WI38 (cell line): ENCODE measurements around the gene RUNX1.

Source experiments
- H3K4me3 ChIP-seq: 2 replicates; pipeline ENCODE4 v1.5.1; 2011; ENCODE audit warnings: low read depth, mild to moderate bottlenecking, control low read depth, low read length
- CTCF ChIP-seq: IDR thresholded peaks from 2 replicates; pipeline ENCODE4 v1.5.1; 2012; ENCODE audit warnings: low read depth, mild to moderate bottlenecking, control low read depth, low read length

RUNX1 gene

DNA sequence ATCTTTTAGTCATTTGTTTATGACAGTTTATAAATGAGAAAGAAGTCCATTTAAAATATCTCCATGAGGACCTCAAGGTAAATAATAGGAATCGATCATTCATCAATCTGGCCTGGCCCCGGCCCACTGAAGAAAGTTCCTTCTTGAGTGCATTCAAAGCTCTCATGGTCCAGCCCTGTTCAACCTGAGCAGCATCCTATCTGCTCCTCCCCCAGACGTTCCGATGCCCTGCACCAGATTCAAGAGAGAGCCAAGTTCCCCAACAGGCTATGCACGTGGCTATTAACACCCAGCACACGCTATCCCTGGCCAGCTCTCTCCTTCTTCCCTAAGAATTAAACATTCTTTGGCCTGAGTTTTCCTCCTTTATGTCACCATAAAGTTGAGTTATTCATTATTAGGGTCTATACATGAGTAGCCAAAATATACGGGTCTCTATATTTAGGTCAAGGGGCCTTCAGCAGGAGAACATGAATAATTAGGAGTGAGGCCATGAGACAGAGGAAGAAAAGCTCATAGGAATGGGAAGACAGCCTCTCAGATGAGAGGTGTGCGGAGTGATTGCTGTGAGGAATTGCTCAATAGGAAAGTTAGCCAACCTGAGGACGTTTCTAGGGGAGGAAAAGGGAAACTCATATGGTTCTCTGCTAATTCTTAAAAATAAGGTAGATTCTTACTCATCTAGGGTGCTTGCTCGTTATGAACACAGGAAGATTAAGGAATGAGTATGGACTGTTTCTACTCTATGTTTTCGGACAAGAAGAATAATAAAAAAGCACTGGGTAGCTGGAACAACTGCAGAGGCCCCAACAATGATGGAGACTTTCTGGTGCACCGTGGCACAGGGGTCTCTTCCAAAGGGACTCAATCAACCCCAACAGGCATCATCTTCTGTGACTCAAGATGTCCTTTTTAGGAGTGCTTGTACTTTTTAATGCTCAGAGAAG is 23.6 kb downstream of the RUNX1 start:
- H3K4me3 ChIP-seq: no peak overlapping the region
- no peak for TF ChIP-seq CTCF

GRCh38 chr21:35024513-35024912 is 24.6 kb downstream of the RUNX1 start:
- H3K4me3 ChIP-seq: no peak overlapping the region
- TF ChIP-seq CTCF: no peak

DNA sequence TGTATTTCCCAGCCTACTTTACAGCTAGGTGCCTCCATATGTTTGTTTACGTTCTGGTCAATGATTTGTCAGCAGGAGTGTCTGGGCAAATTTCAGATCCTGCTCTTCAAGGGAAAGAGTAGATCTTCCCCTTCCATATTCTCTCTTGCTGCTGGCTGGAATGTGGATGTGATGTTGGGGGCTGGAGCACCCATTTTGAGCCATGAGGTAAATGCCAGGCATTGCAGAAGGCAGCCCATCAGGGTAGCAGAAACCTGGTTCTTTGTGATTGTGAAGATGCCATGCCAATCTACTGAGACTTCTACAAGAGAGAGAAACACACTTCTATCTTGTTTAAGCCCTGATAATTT is 25.1 kb downstream of the RUNX1 start:
- H3K4me3 ChIP-seq: no peak overlapping the region
- TF ChIP-seq CTCF: no peak

- TF ChIP-seq CTCF: no peak
- H3K4me3 ChIP-seq: no peak overlapping the region
These were observed 25.6 kb downstream of the RUNX1 start for GRCh38 chr21:35023396-35024070.

DNA sequence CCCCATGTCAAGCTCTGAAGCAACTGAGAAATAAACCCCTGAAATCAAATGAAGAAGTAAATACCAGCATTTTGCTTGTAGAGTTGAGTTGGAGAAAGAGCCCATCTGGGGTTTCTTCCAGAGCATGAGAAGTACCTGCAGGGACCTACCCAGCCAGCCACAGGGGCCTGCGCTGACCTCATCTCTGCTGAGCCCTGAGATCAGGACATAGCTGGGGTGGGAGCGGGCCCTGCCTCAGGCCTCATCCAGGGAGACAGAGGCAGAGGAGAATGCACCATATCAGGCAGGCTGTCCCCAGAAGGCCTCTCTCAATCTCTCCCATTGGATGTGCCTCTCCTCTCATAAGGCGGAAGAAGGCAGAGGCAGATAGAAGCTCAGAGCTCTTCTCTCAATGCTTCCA is 27.6 kb downstream of the RUNX1 start:
- no peak for TF ChIP-seq CTCF
- H3K4me3 ChIP-seq: no peak overlapping the region

- TF ChIP-seq CTCF: no peak
These were observed 28.2 kb downstream of the RUNX1 start for GRCh38 chr21:35020902-35021301.

DNA sequence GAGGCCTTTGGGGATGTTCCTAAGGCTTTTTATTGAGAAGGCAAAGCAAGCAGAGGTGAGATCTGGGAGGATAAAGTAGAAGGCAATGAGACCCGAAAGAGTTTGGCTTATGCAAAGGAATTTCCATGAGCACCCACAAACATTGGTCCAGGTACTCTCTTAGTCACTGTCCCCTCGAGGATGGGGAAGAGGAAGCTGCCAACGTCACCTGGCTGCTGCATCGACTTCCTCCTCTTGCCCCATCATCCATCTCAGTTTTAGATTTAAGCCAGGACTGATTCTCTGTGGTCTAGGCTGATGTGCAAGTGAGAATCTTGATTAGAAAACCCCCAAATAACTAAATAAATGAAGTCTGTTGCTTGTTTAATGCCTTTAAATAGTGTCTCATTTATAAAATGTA is 28.7 kb downstream of the RUNX1 start:
- TF ChIP-seq CTCF: no peak
- no peak overlapping the region for H3K4me3 ChIP-seq

More at GRCh38 chr21:35020902-35021301, 28.2 kb downstream of the RUNX1 start:
- no peak overlapping the region for H3K4me3 ChIP-seq
